Forelimb muscle (tissue), 1 donor: ENCODE measurements around the gene ZNF839. TPM values are rescaled to one million over a fixed set of nuclear protein-coding genes. Genes with fewer than 3 reads are reported as not detected.
"Not testable (repeated sequence)": the region's sequence is repeated elsewhere in the genome, so short reads cannot be mapped to it uniquely, and the experiment has no call there.

Source experiments
- DNase-seq: peaks from one replicate; pipeline ENCODE4 v3.0.0-alpha.2; 2013; ENCODE audit warnings: low read depth
- polyA plus RNA-seq: library from polyadenylated mRNA; unstranded; fragments of 120-200 nt; gene quantifications from one replicate; pipeline ENCODE4 v1.2.1, GENCODE V29; 2013; ENCODE audit not compliant: insufficient read length

ZNF839 gene
- polyA plus RNA-seq = 11.6 TPM

DNA sequence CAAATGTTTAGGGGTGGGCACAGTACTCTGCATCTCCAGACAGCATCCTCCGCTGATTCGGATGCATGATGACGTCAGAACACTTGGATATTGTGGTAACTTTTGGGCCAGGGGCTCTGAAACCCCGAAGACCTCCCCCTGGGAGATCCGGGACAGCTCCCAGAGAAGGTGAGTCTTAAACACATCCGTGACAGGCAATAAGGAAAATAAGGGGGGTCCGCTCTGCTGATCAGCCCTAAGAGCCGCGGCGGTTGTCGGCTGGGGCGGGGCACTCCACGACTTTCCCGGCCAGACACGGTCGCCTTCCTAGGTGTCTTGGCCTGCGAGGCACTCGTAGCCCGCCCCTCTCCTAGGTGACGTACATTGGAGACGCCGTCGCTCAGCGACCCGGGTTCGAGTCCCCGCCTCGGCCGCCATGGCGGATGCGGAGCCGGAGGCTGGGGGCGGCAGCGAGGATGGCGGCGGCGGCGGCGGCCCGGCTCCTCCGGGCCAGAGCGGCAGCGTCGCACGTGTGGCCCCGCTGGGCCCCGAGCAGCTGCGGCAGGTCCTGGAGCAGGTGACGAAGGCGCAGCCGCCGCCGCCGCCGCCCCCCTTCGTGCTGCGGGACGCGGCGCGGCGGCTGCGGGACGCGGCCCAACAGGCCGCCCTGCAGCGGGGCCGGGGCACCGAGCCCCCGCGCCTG is at the start of gene ZNF839:
ZNF839 (plus strand) TSS at position 396 of the 682 bp plus-strand sequence; CDS start at position 416, 20 bp downstream.
- peak; percentile 67 for DNase-seq

GRCh38 chr14:102272392-102272791 is 47.2 kb upstream of the ZNF839 start:
- DNase-seq = no peak

DNA sequence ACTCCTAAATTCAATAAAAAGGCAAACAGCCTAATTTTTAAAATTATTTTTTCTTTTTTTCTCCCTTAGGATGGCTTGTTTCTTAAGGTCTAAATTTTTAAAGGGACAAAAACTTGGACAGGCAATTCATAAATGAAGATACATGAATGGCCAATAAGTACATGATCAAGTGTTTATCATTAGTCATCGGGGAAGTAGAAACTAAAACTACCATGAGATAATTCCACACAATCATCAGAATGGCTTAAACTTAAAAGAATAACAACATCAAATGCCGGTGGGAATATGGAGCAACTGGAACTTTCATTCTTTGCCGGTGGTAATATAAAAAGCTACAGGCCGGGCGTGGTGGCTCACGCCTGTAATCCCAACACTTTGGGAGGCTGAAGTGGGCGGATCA is 43.7 kb upstream of the ZNF839 start:
- no peak for DNase-seq

DNA sequence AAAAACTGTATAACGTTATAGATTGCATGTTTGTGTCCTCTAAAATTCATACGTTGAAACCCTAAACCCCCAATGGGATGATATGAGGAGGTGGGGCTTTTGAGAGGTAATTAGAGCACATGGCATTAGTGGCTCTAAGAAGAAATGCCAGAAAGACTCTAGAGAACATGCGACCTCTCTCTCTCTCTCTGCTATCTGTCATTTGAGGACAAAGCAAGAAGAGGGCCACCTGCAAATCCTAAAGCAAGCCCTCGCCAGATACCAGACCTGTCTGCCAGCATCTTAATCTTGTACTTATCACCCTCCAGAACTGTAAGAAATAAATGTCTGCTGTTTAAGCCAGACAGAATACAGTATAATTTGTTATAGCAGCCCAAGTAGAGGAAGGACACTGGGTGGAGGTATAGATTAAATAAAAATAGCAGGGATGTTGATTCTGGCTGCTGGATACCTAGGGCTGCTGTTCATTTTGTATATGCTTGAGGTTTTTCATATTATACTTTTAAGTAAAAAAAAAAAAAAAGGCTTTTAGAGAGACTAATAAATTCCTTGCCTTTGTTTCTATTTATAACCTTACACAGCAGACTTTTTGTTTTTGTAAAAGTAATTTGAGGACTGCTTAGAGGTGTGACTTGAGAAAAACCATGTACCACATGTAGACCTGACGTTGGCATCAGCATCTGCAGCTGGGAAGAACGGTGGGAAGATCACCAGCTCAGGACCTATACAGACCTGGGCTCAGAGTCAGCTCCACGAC is 41.5 kb upstream of the ZNF839 start:
- DNase-seq = no peak

DNA sequence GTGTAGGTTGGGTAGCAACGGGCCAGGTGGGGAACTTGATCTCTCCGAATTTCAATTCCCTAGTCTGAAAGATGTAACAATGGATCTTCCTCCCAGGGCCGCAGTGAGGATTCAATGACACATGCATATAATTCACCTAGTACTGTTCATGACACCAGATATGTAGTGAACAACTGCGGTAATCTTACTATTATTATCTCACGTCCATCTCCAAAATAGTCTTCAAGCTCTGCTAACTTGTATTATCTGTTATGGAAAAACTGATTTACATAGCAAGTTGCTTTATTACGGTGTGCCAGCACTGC is 41.0 kb upstream of the ZNF839 start:
- DNase-seq = no peak

GRCh38 chr14:102279282-102279681 is 40.3 kb upstream of the ZNF839 start:
- DNase-seq = no peak

DNA sequence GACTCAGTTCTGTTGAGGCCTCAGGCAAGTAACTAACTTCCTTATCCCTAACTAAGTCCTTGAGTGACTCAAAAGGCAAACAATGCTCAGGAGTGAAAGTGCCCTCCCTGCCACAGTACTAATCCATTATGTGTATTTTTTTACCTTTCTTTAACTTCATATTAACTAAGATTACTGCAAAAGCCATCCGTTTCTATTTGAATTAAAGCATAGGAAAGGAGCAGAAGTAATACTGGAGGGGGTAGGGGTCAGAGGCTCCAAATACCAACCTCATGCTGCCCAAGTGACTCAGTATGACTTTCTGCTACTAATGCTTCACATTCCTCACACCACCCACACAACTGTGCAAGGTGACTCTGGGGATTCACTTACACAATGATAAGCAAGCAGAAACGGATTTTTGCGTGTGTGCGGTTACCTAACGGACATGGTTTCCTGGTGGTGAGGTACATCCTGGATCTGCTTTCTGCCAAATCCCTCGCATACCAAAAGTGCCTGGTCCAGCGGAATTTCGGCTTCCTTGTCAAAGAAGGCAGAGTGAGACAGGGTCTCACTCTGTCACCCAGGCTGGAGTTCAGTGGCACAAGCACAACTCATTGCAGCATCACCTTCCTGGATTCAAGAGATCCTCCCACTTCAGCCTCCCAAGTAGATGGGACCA is 39.7 kb upstream of the ZNF839 start:
- no peak for DNase-seq

GRCh38 chr14:102280376-102280962 is 39.1 kb upstream of the ZNF839 start:
- DNase-seq = no peak

GRCh38 chr14:102282751-102283465 is 36.6 kb upstream of the ZNF839 start:
- DNase-seq = no peak

GRCh38 chr14:102283631-102284129 is 35.9 kb upstream of the ZNF839 start:
- DNase-seq = no peak

GRCh38 chr14:102285106-102285505 is 34.4 kb upstream of the ZNF839 start:
- no peak for DNase-seq

- DNase-seq = no peak
Observed at GRCh38 chr14:102288139-102288538, 31.4 kb upstream of the ZNF839 start.

DNA sequence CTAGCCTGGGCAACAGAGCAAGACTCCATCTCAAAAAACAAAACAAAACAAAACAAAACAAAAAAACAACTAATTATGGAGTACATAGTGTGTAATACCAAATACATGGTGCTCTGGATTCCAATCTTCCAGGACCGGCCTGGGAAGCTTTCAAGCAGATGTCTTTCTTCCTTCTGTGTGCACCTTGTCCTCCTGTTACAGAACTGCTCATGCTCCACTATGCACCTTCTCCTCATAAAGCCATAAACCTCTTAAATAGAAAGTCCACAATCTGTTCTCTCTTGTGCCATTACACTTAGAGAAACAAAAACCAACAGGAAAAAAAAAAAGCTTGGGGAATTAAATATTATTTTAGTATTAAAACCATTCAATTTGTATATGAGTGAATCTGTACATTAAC is 27.1 kb upstream of the ZNF839 start:
- DNase-seq = no peak

DNA sequence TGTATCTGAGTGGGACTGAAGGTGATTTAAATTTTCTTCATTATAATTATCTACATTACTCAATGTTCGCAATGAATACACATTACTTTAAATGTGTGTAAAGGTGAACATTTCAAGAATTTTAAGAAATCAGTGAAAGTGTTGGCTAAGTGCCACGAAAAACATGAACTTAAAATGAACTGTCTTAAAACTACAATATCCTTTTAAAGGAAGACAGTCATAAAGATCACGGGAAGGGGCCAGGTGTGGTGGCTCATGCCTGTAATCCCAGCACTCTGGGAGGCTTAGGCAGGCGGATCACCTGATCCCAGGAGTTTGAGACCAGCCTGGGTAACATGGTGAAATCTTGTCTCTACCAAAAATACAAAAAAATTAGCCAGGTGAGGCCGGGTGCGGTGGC is 25.8 kb upstream of the ZNF839 start:
- DNase-seq = no peak

- DNase-seq = no peak
Observed at GRCh38 chr14:102295270-102295669, 24.3 kb upstream of the ZNF839 start.

- DNase-seq = no peak
Observed at GRCh38 chr14:102297436-102298170, 21.9 kb upstream of the ZNF839 start.

DNA sequence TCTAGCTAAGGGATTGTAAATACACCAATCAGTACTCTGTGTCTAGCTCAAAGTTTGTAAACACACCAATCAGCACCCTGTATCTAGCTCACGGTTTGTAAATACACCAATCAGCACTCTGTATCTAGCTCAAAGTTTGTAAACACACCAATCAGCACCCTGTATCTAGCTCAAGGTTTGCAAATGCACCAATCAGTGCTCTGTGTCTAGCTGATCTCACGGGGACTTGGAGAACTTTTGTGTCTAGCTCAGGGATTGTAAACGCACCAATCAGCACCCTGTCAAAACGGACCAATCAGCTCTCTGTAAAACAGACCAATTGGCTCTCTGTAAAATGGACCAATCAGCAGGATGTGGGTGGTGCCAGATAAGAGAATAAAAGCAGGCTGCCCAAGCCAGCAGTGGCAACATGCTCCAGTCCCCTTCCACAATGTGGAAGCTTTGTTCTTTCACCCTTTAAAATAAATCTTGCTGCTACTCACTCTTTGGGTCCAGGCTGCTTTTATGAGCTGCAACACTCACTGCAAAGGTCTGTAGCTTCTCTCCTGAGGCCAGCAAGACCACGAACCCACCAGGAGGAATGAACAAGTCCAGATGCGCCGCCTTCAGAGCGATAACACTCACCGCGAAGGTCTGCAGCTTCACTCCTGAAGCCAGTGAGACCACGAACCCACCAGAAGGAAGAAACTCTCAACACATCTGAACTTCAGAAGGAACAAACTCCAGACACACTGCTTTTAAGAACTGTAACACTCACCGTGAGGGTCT is 21.1 kb upstream of the ZNF839 start:
- DNase-seq = not testable (repeated sequence)

GRCh38 chr14:102303664-102304063 is 15.9 kb upstream of the ZNF839 start:
- DNase-seq = no peak

- DNase-seq = peak; percentile 92
Observed at GRCh38 chr14:102304611-102305506, 14.7 kb upstream of the ZNF839 start, which contains the start of gene MOK. Gene MOK (minus strand): TSS chr14:102305164. CDS start chr14:102304968, 196 bp downstream.
